ENCODE results near the gene LRP6. TPM values are rescaled to one million over a fixed set of nuclear protein-coding genes. Genes with fewer than 3 reads are reported as not detected.
A peak's percentile ranks its signal among the peaks of the same experiment; 100 is the strongest.
"Not testable (repeated sequence)": the region's sequence is repeated elsewhere in the genome, so short reads cannot be mapped to it uniquely, and the experiment has no call there.

The LRP6 gene
- total RNA-seq, 1 donor from 2014 or later: 44.4 TPM

DNA sequence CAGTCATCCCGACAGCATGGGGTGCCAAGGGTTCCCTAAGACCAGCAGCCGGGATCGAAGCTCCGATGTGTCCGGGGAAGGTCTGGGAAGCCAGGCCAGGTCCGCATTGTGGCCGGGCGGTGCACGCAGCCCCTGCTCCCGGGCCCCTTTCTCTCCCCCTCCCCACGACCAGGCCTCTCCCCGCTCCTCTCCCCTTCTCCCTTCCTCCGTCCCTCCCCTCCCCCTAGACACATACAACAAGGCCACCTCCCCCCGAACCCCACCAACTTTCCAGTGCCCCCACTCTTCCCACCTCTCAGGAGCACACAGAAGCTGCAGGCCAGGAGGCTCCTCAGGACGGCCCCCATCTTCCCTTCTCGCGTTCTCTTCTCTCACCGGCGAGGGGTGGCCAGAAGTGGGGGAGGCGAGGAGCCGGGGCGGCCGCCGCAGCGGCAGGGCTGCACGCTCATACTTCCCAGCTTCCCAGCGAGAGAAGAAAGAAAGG lies 413 bp downstream of the LRP6 start:
- H3K27ac ChIP-seq (ENCODE audit: low read depth, low read length): peak overlapping the region; percentile 98
- H3K27me3 ChIP-seq (ENCODE audit: control insufficient read depth in 3 of 3, insufficient read depth in 3 of 3, low read length in 3 of 3): peaks cover 0 to 2% (median 0%) of the 10 kb centered on the region in 3 donors
- H3K9me3 ChIP-seq (ENCODE audit: control insufficient read depth in 3 of 3, low read length in 3 of 3): no peaks in the 10 kb centered on the region
- peak overlapping the region; percentile 92 to 100 (median 99) for H3K4me3 ChIP-seq (ENCODE audit: low read length in 3 of 3)
- peak overlapping the region; percentile 99 to 100 (median 100) for H3K9ac ChIP-seq (ENCODE audit: low read depth in 1 of 3, low read length in 3 of 3)
- H3K36me3 ChIP-seq (ENCODE audit: control insufficient read depth in 3 of 3, insufficient read depth in 3 of 3, low read length in 3 of 3): no peaks in the 10 kb centered on the region
- H3K4me1 ChIP-seq (ENCODE audit: control insufficient read depth in 3 of 3, insufficient read depth in 3 of 3, low read length in 3 of 3): peaks cover 8 to 18% (median 16%) of the 10 kb centered on the region in 3 donors

- H3K9me3 ChIP-seq (ENCODE audit: control insufficient read depth in 3 of 3, low read length in 3 of 3): no peaks in the 10 kb centered on the region
- peaks cover 0 to 2% (median 0%) of the 10 kb centered on the region in 3 donors for H3K27me3 ChIP-seq (ENCODE audit: control insufficient read depth in 3 of 3, insufficient read depth in 3 of 3, low read length in 3 of 3)
- H3K9ac ChIP-seq (ENCODE audit: low read depth in 1 of 3, low read length in 3 of 3): peak overlapping the region; percentile 99 to 100 (median 100)
- peaks cover 8 to 18% (median 16%) of the 10 kb centered on the region in 3 donors for H3K4me1 ChIP-seq (ENCODE audit: control insufficient read depth in 3 of 3, insufficient read depth in 3 of 3, low read length in 3 of 3)
- peak overlapping the region; percentile 98 for H3K27ac ChIP-seq (ENCODE audit: low read depth, low read length)
- peak overlapping the region; percentile 92 to 100 (median 99) for H3K4me3 ChIP-seq (ENCODE audit: low read length in 3 of 3)
- no peaks in the 10 kb centered on the region for H3K36me3 ChIP-seq (ENCODE audit: control insufficient read depth in 3 of 3, insufficient read depth in 3 of 3, low read length in 3 of 3)
These were observed 1.1 kb downstream of the LRP6 start for GRCh38 chr12:12265571-12266388.

- Histone ChIP-seq H3K27me3 (ENCODE audit: control insufficient read depth in 3 of 3, insufficient read depth in 3 of 3, low read length in 3 of 3) (peaks cover 0 to 2% (median 0%) of the 10 kb centered on the region in 3 donors), H3K9ac (ENCODE audit: low read depth in 1 of 3, low read length in 3 of 3) (peak overlapping the region; percentile 99 to 100 (median 100)), H3K27ac (ENCODE audit: low read depth, low read length) (peak overlapping the region; percentile 98), H3K36me3 (ENCODE audit: control insufficient read depth in 3 of 3, insufficient read depth in 3 of 3, low read length in 3 of 3) (no peaks in the 10 kb centered on the region), H3K4me3 (ENCODE audit: low read length in 3 of 3) (peak overlapping the region; percentile 92 to 100 (median 99)), H3K4me1 (ENCODE audit: control insufficient read depth in 3 of 3, insufficient read depth in 3 of 3, low read length in 3 of 3) (peaks cover 8 to 18% (median 16%) of the 10 kb centered on the region in 3 donors), H3K9me3 (ENCODE audit: control insufficient read depth in 3 of 3, low read length in 3 of 3) (no peaks in the 10 kb centered on the region)
These were observed 1.8 kb downstream of the LRP6 start for GRCh38 chr12:12265035-12265434.

DNA sequence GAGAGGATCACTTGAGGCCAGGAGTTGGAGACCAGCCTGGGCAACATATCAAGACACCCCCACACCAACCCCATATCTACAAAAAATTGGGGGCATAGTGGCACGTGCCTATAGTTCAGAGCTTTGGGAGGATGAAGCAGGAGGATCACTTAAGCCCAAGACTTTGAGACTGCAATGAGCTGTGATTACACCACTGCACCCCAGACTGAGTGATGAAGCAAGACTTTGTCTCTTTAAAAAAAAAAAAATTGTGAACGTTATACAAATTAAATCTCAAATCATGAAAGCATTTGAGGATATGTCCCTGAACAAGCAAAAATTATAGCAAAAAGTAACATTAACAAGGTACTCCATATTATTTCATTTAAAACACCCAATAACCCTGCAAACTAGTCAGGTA lies 2.9 kb downstream of the LRP6 start:
- H3K27ac ChIP-seq (ENCODE audit: low read depth, low read length): no peak overlapping the region
- H3K4me1 ChIP-seq (ENCODE audit: control insufficient read depth in 3 of 3, insufficient read depth in 3 of 3, low read length in 3 of 3): peaks cover 8 to 18% (median 16%) of the 10 kb centered on the region in 3 donors
- H3K27me3 ChIP-seq (ENCODE audit: control insufficient read depth in 3 of 3, insufficient read depth in 3 of 3, low read length in 3 of 3): peaks cover 0 to 2% (median 0%) of the 10 kb centered on the region in 3 donors
- H3K9ac ChIP-seq (ENCODE audit: low read depth in 1 of 3, low read length in 3 of 3): no peak overlapping the region
- no peaks in the 10 kb centered on the region for H3K9me3 ChIP-seq (ENCODE audit: control insufficient read depth in 3 of 3, low read length in 3 of 3)
- H3K4me3 ChIP-seq (ENCODE audit: low read length in 3 of 3): no peak overlapping the region
- no peaks in the 10 kb centered on the region for H3K36me3 ChIP-seq (ENCODE audit: control insufficient read depth in 3 of 3, insufficient read depth in 3 of 3, low read length in 3 of 3)

- not testable (repeated sequence) for H3K36me3 ChIP-seq (ENCODE audit: control insufficient read depth in 3 of 3, insufficient read depth in 3 of 3, low read length in 3 of 3); H3K27me3 ChIP-seq (ENCODE audit: control insufficient read depth in 3 of 3, insufficient read depth in 3 of 3, low read length in 3 of 3); H3K4me1 ChIP-seq (ENCODE audit: control insufficient read depth in 3 of 3, insufficient read depth in 3 of 3, low read length in 3 of 3); H3K4me3 ChIP-seq (ENCODE audit: low read length in 3 of 3); H3K9ac ChIP-seq (ENCODE audit: low read depth in 1 of 3, low read length in 3 of 3); H3K27ac ChIP-seq (ENCODE audit: low read depth, low read length); H3K9me3 ChIP-seq (ENCODE audit: control insufficient read depth in 3 of 3, low read length in 3 of 3)
These were observed 10.5 kb downstream of the LRP6 start for GRCh38 chr12:12256291-12256757.

DNA sequence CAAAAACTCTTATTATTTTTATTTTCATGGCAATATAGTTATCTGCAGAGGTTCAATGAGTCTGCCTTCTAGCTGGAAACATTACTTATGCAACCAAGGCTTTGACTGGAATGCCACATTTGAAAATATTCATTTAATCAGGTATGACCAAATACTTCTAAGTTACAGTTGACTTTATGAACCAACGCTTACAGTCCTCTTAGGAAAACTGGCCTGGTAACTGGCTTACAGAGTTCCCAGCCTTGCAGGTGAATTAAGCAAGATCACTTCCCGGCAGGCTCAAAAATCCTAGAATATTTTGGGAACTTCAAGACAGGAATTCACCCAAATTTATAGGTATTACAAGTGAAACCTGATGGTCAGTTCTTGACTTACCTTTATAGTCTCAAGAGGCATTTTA lies 12.3 kb downstream of the LRP6 start:
- H3K36me3 ChIP-seq (ENCODE audit: control insufficient read depth in 3 of 3, insufficient read depth in 3 of 3, low read length in 3 of 3): no peaks in the 10 kb centered on the region
- peaks cover 0 to 4% (median 2%) of the 10 kb centered on the region in 3 donors for H3K4me1 ChIP-seq (ENCODE audit: control insufficient read depth in 3 of 3, insufficient read depth in 3 of 3, low read length in 3 of 3)
- no peak overlapping the region for H3K4me3 ChIP-seq (ENCODE audit: low read length in 3 of 3)
- no peaks in the 10 kb centered on the region for H3K27me3 ChIP-seq (ENCODE audit: control insufficient read depth in 3 of 3, insufficient read depth in 3 of 3, low read length in 3 of 3)
- H3K9ac ChIP-seq (ENCODE audit: low read depth in 1 of 3, low read length in 3 of 3): no peak overlapping the region
- H3K9me3 ChIP-seq (ENCODE audit: control insufficient read depth in 3 of 3, low read length in 3 of 3): no peaks in the 10 kb centered on the region
- H3K27ac ChIP-seq (ENCODE audit: low read depth, low read length): no peak overlapping the region

- H3K9me3 ChIP-seq (ENCODE audit: control insufficient read depth in 3 of 3, low read length in 3 of 3): no peaks in the 10 kb centered on the region
- H3K4me1 ChIP-seq (ENCODE audit: control insufficient read depth in 3 of 3, insufficient read depth in 3 of 3, low read length in 3 of 3): no peaks in the 10 kb centered on the region
- no peaks in the 10 kb centered on the region for H3K36me3 ChIP-seq (ENCODE audit: control insufficient read depth in 3 of 3, insufficient read depth in 3 of 3, low read length in 3 of 3)
- no peak overlapping the region for H3K9ac ChIP-seq (ENCODE audit: low read depth in 1 of 3, low read length in 3 of 3)
- no peaks in the 10 kb centered on the region for H3K27me3 ChIP-seq (ENCODE audit: control insufficient read depth in 3 of 3, insufficient read depth in 3 of 3, low read length in 3 of 3)
- H3K4me3 ChIP-seq (ENCODE audit: low read length in 3 of 3): no peak overlapping the region
- no peak overlapping the region for H3K27ac ChIP-seq (ENCODE audit: low read depth, low read length)
These were observed 17.4 kb downstream of the LRP6 start for GRCh38 chr12:12249216-12250050.

GRCh38 chr12:12247584-12247983 lies 19.3 kb downstream of the LRP6 start:
- Histone ChIP-seq H3K4me1 (ENCODE audit: control insufficient read depth in 3 of 3, insufficient read depth in 3 of 3, low read length in 3 of 3) (no peaks in the 10 kb centered on the region), H3K27ac (ENCODE audit: low read depth, low read length) (no peak overlapping the region), H3K9ac (ENCODE audit: low read depth in 1 of 3, low read length in 3 of 3) (no peak overlapping the region), H3K9me3 (ENCODE audit: control insufficient read depth in 3 of 3, low read length in 3 of 3) (no peaks in the 10 kb centered on the region), H3K36me3 (ENCODE audit: control insufficient read depth in 3 of 3, insufficient read depth in 3 of 3, low read length in 3 of 3) (peaks cover 0 to 7% (median 0%) of the 10 kb centered on the region in 3 donors), H3K4me3 (ENCODE audit: low read length in 3 of 3) (no peak overlapping the region), H3K27me3 (ENCODE audit: control insufficient read depth in 3 of 3, insufficient read depth in 3 of 3, low read length in 3 of 3) (no peaks in the 10 kb centered on the region)

DNA sequence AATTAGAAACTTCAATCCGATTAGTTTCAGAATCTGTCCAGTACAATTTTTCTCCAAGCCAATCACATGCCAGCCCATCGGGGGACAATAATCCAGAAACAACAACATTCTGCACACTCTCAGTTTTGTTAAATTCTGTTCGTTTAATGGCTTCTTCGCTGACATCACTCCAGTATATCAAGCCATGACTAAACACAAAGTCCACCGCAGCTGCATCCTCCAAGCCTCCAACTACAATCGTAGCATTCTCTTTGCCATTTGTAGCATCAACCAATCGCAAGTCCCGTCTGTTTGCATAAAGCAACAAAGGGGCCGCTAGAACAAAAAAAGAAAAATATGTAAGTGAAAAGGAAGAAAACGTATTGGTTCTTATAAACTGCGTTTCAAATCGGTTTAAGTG lies 22.5 kb downstream of the LRP6 start:
- Histone ChIP-seq H3K27me3 (ENCODE audit: control insufficient read depth in 3 of 3, insufficient read depth in 3 of 3, low read length in 3 of 3) (no peaks in the 10 kb centered on the region), H3K4me3 (ENCODE audit: low read length in 3 of 3) (no peak overlapping the region), H3K4me1 (ENCODE audit: control insufficient read depth in 3 of 3, insufficient read depth in 3 of 3, low read length in 3 of 3) (no peaks in the 10 kb centered on the region), H3K36me3 (ENCODE audit: control insufficient read depth in 3 of 3, insufficient read depth in 3 of 3, low read length in 3 of 3) (peaks cover 0 to 7% (median 0%) of the 10 kb centered on the region in 3 donors), H3K9ac (ENCODE audit: low read depth in 1 of 3, low read length in 3 of 3) (no peak overlapping the region), H3K27ac (ENCODE audit: low read depth, low read length) (no peak overlapping the region), H3K9me3 (ENCODE audit: control insufficient read depth in 3 of 3, low read length in 3 of 3) (no peaks in the 10 kb centered on the region)
